ENCODE measurements around the gene PPIL1. TPM values are rescaled to one million over a fixed set of nuclear protein-coding genes. Genes with fewer than 3 reads are reported as not detected.

Gene PPIL1
- 105 TPM for polyA plus RNA-seq (2013, experiment 1 of 2)
- polyA plus RNA-seq (2013, experiment 2 of 2) = 104 TPM

- DNase-seq = peak; percentile 93
- no peaks in the 10 kb centered on the region for H3K27me3 ChIP-seq (ENCODE audit: insufficient read depth, low read length, poor library complexity)
- H3K79me2 ChIP-seq (ENCODE audit: control insufficient read depth, insufficient read depth, low read length) = peaks cover 5% of the 10 kb centered on the region
- H4K5ac ChIP-seq (ENCODE audit: low read length) = no peak within 1 kb of the TSS
- peak within 1 kb of the TSS; percentile 55 for H2BK5ac ChIP-seq (ENCODE audit: low read length)
- no peak within 1 kb of the TSS for H3K23ac ChIP-seq (ENCODE audit: low read length)
- H3K4ac ChIP-seq (ENCODE audit: low read depth, low read length) = peak within 1 kb of the TSS; percentile 77
- H3K56ac ChIP-seq (ENCODE audit: low read length) = peak within 1 kb of the TSS; percentile 88
- H3K79me1 ChIP-seq (ENCODE audit: low read length) = no peaks in the 10 kb centered on the region
- peak within 1 kb of the TSS; percentile 54 for H3K4me3 ChIP-seq (ENCODE audit: low read length)
- WGBS (ENCODE audit: extremely low coverage, insufficient coverage, low lambda C conversion rate) = no CpG with 5 or more reads among the region's 54 CpGs
- H3K36me3 ChIP-seq (ENCODE audit: control insufficient read depth, insufficient read depth, low read length) = no peaks in the 10 kb centered on the region
- H2AK5ac ChIP-seq (ENCODE audit: low read length) = no peak within 1 kb of the TSS
- H3K27ac ChIP-seq (ENCODE audit: low read depth, low read length) = peak within 1 kb of the TSS; percentile 59
- peak within 1 kb of the TSS; percentile 38 for H3K4me2 ChIP-seq (ENCODE audit: low read length)
- no peak within 1 kb of the TSS for H2BK120ac ChIP-seq (ENCODE audit: low read depth, low read length)
- H3K9ac ChIP-seq (ENCODE audit: low read length) = peak within 1 kb of the TSS; percentile 73
- no peak within 1 kb of the TSS for H4K8ac ChIP-seq (ENCODE audit: low read depth, low read length)
- no peak within 1 kb of the TSS for H2BK15ac ChIP-seq (replicated peaks; ENCODE audit: low read depth)
- peak within 1 kb of the TSS; percentile 98 for H3K18ac ChIP-seq (ENCODE audit: low read length)
- H3K4me1 ChIP-seq (ENCODE audit: control insufficient read depth, low read depth, low read length) = no peaks in the 10 kb centered on the region
Observed at GRCh38 chr6:36874443-36875249, at the start of gene PPIL1. PPIL1 (minus strand) TSS chr6:36874803; CDS start chr6:36874772, 31 bp downstream.

GRCh38 chr6:36924131-36924530, 49.5 kb upstream of the PPIL1 start:
- DNase-seq = no peak
- WGBS (ENCODE audit: extremely low coverage, insufficient coverage, low lambda C conversion rate) = no CpG with 5 or more reads among the region's 4 CpGs
- Histone ChIP-seq H3K79me1 (ENCODE audit: low read length) (no peaks in the 10 kb centered on the region), H3K4me2 (ENCODE audit: low read length) (no peak overlapping the region), H3K4me1 (ENCODE audit: control insufficient read depth, low read depth, low read length) (no peaks in the 10 kb centered on the region), H3K27me3 (ENCODE audit: insufficient read depth, low read length, poor library complexity) (no peaks in the 10 kb centered on the region), H3K56ac (ENCODE audit: low read length) (no peak overlapping the region), H4K8ac (ENCODE audit: low read depth, low read length) (no peak overlapping the region), H3K36me3 (ENCODE audit: control insufficient read depth, insufficient read depth, low read length) (no peaks in the 10 kb centered on the region), H4K5ac (ENCODE audit: low read length) (no peak overlapping the region), H3K9ac (ENCODE audit: low read length) (no peak overlapping the region), H3K79me2 (ENCODE audit: control insufficient read depth, insufficient read depth, low read length) (no peaks in the 10 kb centered on the region), H2BK15ac (replicated peaks; ENCODE audit: low read depth) (no peak overlapping the region), H2BK120ac (ENCODE audit: low read depth, low read length) (no peak overlapping the region), H3K18ac (ENCODE audit: low read length) (no peak overlapping the region), H3K4ac (ENCODE audit: low read depth, low read length) (no peak overlapping the region), H3K27ac (ENCODE audit: low read depth, low read length) (no peak overlapping the region), H2BK5ac (ENCODE audit: low read length) (no peak overlapping the region), H2AK5ac (ENCODE audit: low read length) (no peak overlapping the region), H3K4me3 (ENCODE audit: low read length) (no peak overlapping the region), H3K23ac (ENCODE audit: low read length) (no peak overlapping the region)

- Histone ChIP-seq H3K9ac (ENCODE audit: low read length) (no peak overlapping the region), H3K79me1 (ENCODE audit: low read length) (no peaks in the 10 kb centered on the region), H2BK15ac (replicated peaks; ENCODE audit: low read depth) (no peak overlapping the region), H2BK120ac (ENCODE audit: low read depth, low read length) (no peak overlapping the region), H3K56ac (ENCODE audit: low read length) (no peak overlapping the region), H4K5ac (ENCODE audit: low read length) (no peak overlapping the region), H3K79me2 (ENCODE audit: control insufficient read depth, insufficient read depth, low read length) (no peaks in the 10 kb centered on the region), H3K4ac (ENCODE audit: low read depth, low read length) (no peak overlapping the region), H3K18ac (ENCODE audit: low read length) (no peak overlapping the region), H4K8ac (ENCODE audit: low read depth, low read length) (no peak overlapping the region), H3K4me2 (ENCODE audit: low read length) (no peak overlapping the region), H3K4me1 (ENCODE audit: control insufficient read depth, low read depth, low read length) (no peaks in the 10 kb centered on the region), H3K36me3 (ENCODE audit: control insufficient read depth, insufficient read depth, low read length) (no peaks in the 10 kb centered on the region), H2BK5ac (ENCODE audit: low read length) (no peak overlapping the region), H3K4me3 (ENCODE audit: low read length) (no peak overlapping the region), H3K27me3 (ENCODE audit: insufficient read depth, low read length, poor library complexity) (no peaks in the 10 kb centered on the region), H3K23ac (ENCODE audit: low read length) (no peak overlapping the region), H2AK5ac (ENCODE audit: low read length) (no peak overlapping the region), H3K27ac (ENCODE audit: low read depth, low read length) (no peak overlapping the region)
- WGBS (ENCODE audit: extremely low coverage, insufficient coverage, low lambda C conversion rate) = no CpG with 5 or more reads among the region's 5 CpGs
- DNase-seq = no peak
Observed at GRCh38 chr6:36920546-36920945, 45.9 kb upstream of the PPIL1 start.

DNA sequence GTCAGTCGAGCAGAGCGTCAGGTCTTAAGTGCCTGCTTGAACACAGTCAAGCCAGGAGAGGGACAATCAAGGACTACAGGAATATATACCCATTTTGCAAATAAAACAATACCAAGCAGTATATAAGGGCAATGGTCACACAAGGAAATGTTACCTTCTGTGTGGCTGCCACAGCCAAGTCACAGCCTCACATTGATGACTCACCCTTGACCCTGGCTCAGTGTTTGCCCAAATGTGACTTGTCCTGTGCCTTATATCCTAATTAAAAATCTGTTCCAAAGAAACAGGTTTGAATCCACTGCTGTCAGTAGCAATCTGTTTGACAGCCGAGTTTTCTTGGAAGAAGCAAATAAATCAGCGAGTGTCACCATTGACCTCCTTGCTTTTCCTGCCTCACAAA, 45.4 kb upstream of the PPIL1 start:
- H2BK5ac ChIP-seq (ENCODE audit: low read length) = no peak overlapping the region
- H3K56ac ChIP-seq (ENCODE audit: low read length) = no peak overlapping the region
- H4K8ac ChIP-seq (ENCODE audit: low read depth, low read length) = no peak overlapping the region
- H3K23ac ChIP-seq (ENCODE audit: low read length) = no peak overlapping the region
- no peaks in the 10 kb centered on the region for H3K79me2 ChIP-seq (ENCODE audit: control insufficient read depth, insufficient read depth, low read length)
- no peak overlapping the region for H3K4me2 ChIP-seq (ENCODE audit: low read length)
- no peak overlapping the region for H4K5ac ChIP-seq (ENCODE audit: low read length)
- H3K36me3 ChIP-seq (ENCODE audit: control insufficient read depth, insufficient read depth, low read length) = no peaks in the 10 kb centered on the region
- H3K18ac ChIP-seq (ENCODE audit: low read length) = no peak overlapping the region
- H3K9ac ChIP-seq (ENCODE audit: low read length) = no peak overlapping the region
- no peak overlapping the region for H2BK15ac ChIP-seq (replicated peaks; ENCODE audit: low read depth)
- no peak overlapping the region for H2BK120ac ChIP-seq (ENCODE audit: low read depth, low read length)
- H3K4me3 ChIP-seq (ENCODE audit: low read length) = no peak overlapping the region
- H2AK5ac ChIP-seq (ENCODE audit: low read length) = no peak overlapping the region
- H3K4ac ChIP-seq (ENCODE audit: low read depth, low read length) = no peak overlapping the region
- H3K27ac ChIP-seq (ENCODE audit: low read depth, low read length) = no peak overlapping the region
- no peaks in the 10 kb centered on the region for H3K4me1 ChIP-seq (ENCODE audit: control insufficient read depth, low read depth, low read length)
- no peaks in the 10 kb centered on the region for H3K79me1 ChIP-seq (ENCODE audit: low read length)
- H3K27me3 ChIP-seq (ENCODE audit: insufficient read depth, low read length, poor library complexity) = no peaks in the 10 kb centered on the region
- no peak for DNase-seq
- WGBS (ENCODE audit: extremely low coverage, insufficient coverage, low lambda C conversion rate) = no CpG with 5 or more reads among the region's 4 CpGs

DNA sequence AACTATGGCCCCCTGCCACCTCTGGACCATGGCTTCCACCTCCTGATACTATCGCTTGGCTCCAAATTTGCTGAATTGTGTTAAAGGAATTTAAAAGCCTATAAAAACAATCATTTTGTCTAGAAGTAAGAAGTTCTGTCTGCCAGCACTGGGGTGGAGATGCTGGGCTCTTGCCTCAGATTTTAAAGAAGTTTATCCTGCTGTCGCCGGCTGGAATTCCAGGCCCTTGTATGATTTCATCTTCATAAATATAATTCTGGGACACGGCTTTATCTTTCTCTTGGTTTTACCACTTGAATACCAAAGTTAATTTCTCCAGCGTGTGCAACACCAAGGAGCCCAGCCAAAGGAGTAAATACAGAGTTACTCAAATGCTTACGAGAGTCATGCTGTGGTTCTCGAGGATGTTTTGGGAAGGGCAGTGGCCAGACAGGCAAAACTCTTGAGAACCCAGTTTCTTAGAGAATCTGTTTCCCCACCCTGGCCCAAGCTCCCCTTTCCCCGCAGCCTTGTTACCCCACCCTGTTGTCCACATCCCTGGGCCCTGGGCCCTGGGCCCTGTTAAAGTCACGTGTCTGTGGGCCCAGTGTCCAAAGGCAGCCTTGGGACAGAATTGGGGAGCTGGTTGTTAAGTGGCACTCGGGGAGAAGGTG, 43.1 kb upstream of the PPIL1 start:
- no peak overlapping the region for H3K4ac ChIP-seq (ENCODE audit: low read depth, low read length)

More for the DNA sequence above, 43.1 kb upstream of the PPIL1 start:
- DNase-seq = no peak
- Histone ChIP-seq H3K4me1 (ENCODE audit: control insufficient read depth, low read depth, low read length) (no peaks in the 10 kb centered on the region), H3K27ac (ENCODE audit: low read depth, low read length) (no peak overlapping the region), H3K56ac (ENCODE audit: low read length) (no peak overlapping the region), H2AK5ac (ENCODE audit: low read length) (no peak overlapping the region), H2BK5ac (ENCODE audit: low read length) (no peak overlapping the region), H3K4me3 (ENCODE audit: low read length) (no peak overlapping the region), H2BK120ac (ENCODE audit: low read depth, low read length) (no peak overlapping the region), H3K36me3 (ENCODE audit: control insufficient read depth, insufficient read depth, low read length) (no peaks in the 10 kb centered on the region), H3K79me1 (ENCODE audit: low read length) (no peaks in the 10 kb centered on the region), H3K9ac (ENCODE audit: low read length) (no peak overlapping the region), H3K4me2 (ENCODE audit: low read length) (no peak overlapping the region), H4K5ac (ENCODE audit: low read length) (no peak overlapping the region), H3K79me2 (ENCODE audit: control insufficient read depth, insufficient read depth, low read length) (no peaks in the 10 kb centered on the region), H3K27me3 (ENCODE audit: insufficient read depth, low read length, poor library complexity) (no peaks in the 10 kb centered on the region), H2BK15ac (replicated peaks; ENCODE audit: low read depth) (no peak overlapping the region), H3K18ac (ENCODE audit: low read length) (no peak overlapping the region), H3K23ac (ENCODE audit: low read length) (no peak overlapping the region), H4K8ac (ENCODE audit: low read depth, low read length) (no peak overlapping the region)
- no CpG with 5 or more reads among the region's 10 CpGs for WGBS (ENCODE audit: extremely low coverage, insufficient coverage, low lambda C conversion rate)

All from mesendoderm (in vitro differentiated cells).